Ovary (tissue), 9 donors: ENCODE results near the gene TSHZ3. TPM values are rescaled to one million over a fixed set of nuclear protein-coding genes. Genes with fewer than 3 reads are reported as not detected.

Experiments used
- DNase-seq, 5 donors: peaks; one replicate each; pipeline ENCODE4 v3.0.0-alpha.2; 2019 to 2020
- H3K27ac ChIP-seq, 2 donors: fragments of 200-600 bp; one replicate each; pipeline versions ENCODE4 v1.5.1 to v1.8.0; 2019 to 2022
- H3K27me3 ChIP-seq: fragments of 200-600 bp; one replicate; pipeline ENCODE4 v1.8.0; 2022
- H3K36me3 ChIP-seq: fragments of 200-600 bp; sonication (generic); one replicate; pipeline ENCODE4 v1.5.1; 2019
- H3K4me1 ChIP-seq: one replicate; pipeline ENCODE4 v1.8.1; 2013; ENCODE audit warnings: mild to moderate bottlenecking, moderate library complexity; ENCODE audit not compliant: insufficient read depth
- H3K4me3 ChIP-seq: fragments of 200-600 bp; sonication (generic); one replicate; pipeline ENCODE4 v1.5.1; 2017
- H3K9me3 ChIP-seq, 2 donors: fragments of 200-600 bp in 1 of 2; sonication (generic) in 1 of 2; one replicate each; pipeline versions ENCODE4 v1.5.1 to v1.8.1; 2013 to 2019; ENCODE audit warnings: mild to moderate bottlenecking in 1 of 2, moderate library complexity in 1 of 2
- EP300 ChIP-seq: sonication (generic); formaldehyde crosslinking; IDR thresholded peaks from one replicate; pipeline ENCODE4 v1.6.1; 2017; ENCODE audit warnings: antibody characterized with exemption
- POLR2A ChIP-seq: fragments of 450-650 bp; IDR thresholded peaks from one replicate; pipeline ENCODE4 v1.6.1; 2017; ENCODE audit warnings: antibody characterized with exemption, mild to moderate bottlenecking, moderate library complexity
- WGBS, 3 donors: extraction: QIAGEN DNeasy Blood & Tissue Kit in 1 of 3; methylation state at CpG; one replicate each; pipeline versions ENCODE4 v1.1.5 to v1.1.7; 2013 to 2017; 5-methylcytosine and 5-hydroxymethylcytosine counted together
- intact Hi-C, 4 donors: fragments of 100-400 bp; cut with DNase I; formaldehyde crosslinking; loops; one replicate each; pipeline versions ENCODE4 v1.11.0 to v1.15.1; 2022 to 2023
- polyA plus RNA-seq, 2 donors: library from polyadenylated mRNA; stranded (reverse); fragments of 200-250 nt in 1 of 2; fragments of 350-450 nt in 1 of 2; fragmentation: Illumina TruSeq in 1 of 2; extraction: RNeasy Lipid Tissue Mini Kit (QIAGEN cat#74804) in 1 of 2; gene quantifications; one replicate each; pipeline ENCODE4 v1.2.3, GENCODE V29; 2013 to 2014
- total RNA-seq, 7 donors: library from RNA; depleted of rRNA in 2 of 7; stranded (reverse); fragments of >200 nt in 2 of 7; fragmentation: NEBNext Ultra II Directional in 3 of 7; extraction: Animal tissue kit (Norgen Biotek cat#: 25700) in 3 of 7; gene quantifications; one replicate each; pipeline versions ENCODE4 v1.1.0 to v1.2.4, GENCODE V29; 2016 to 2023
- TF ChIP-seq, protein P1 (sequence below), 3 donors: fragments of 450-650 bp in 2 of 3; fragments of 200-600 bp in 1 of 3; IDR thresholded peaks; one replicate each; pipeline versions ENCODE4 v1.5.1 to v1.8.0; 2016 to 2022; ENCODE audit warnings: antibody characterized with exemption in 3 of 3, mild to moderate bottlenecking in 1 of 3
- donor health status: DM: no; HTN: no; CAD: no; lungs with moderate emphysema.
- donor health status: DM: no; HTN: no; CAD: no.
- donor health status: Bipolar disorder and iron deficiency.
- donor health status: DM: yes; HTN: yes; CAD: no.
- donor health status: DM: no; HTN: no; CAD: no.
- donor health status: DM: yes; HTN: yes; CAD: no.

Gene TSHZ3
- total and polyA plus RNA-seq, 9 donors = 23.3 to 107 (median 50.3) TPM

DNA sequence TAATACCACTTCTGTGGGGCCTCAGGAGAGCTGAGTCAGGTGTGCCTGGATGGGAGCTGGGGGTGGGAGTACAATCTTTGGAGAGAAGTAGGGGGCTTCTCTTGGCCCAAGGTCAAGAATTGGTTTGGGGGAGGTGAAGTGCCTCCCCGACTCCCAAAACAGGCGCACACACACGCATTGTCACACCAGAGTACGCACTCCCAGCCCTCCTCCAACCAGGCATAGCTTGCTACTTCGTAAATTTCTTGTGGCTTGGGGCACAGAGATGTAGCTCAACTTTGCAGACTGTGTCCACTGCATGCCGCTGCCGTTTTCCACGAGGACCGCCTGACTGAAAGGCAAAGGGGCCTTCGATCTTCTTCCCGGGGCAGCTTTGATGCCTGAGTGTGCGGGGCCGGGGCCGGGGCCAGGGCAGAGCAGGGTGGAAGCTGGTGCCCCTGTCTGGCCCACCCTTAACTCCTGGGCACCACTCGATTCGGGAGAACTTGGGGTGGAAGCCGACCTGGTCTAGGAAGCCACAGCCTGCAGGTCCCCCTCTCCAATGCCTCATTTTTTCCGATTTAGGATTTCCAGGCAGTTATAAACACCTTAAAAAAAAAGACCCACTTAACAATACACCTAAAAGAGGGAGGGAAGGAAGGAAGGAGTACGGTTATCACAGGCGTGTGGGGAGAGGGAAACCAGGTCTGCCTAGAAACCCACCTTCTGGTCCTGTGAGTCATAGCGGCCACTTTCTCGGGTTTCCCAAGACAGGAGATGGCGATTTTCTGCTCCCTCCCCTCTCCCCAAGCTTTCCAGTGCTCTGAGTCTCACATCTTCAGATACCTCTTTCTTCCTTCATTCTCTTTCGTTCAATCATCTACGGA, 5.8 kb upstream of the TSHZ3 start:
- WGBS, 3 donors = 67 to 70% (median 67%) methylated on average over 25 of the region's 25 CpGs
- no peaks in the 10 kb centered on the region for H3K36me3 ChIP-seq
- H3K9me3 ChIP-seq = no peaks in the 10 kb centered on the region
- TF ChIP-seq POLR2A (no peak), EP300 (no peak)
- TF ChIP-seq, protein P1, sequence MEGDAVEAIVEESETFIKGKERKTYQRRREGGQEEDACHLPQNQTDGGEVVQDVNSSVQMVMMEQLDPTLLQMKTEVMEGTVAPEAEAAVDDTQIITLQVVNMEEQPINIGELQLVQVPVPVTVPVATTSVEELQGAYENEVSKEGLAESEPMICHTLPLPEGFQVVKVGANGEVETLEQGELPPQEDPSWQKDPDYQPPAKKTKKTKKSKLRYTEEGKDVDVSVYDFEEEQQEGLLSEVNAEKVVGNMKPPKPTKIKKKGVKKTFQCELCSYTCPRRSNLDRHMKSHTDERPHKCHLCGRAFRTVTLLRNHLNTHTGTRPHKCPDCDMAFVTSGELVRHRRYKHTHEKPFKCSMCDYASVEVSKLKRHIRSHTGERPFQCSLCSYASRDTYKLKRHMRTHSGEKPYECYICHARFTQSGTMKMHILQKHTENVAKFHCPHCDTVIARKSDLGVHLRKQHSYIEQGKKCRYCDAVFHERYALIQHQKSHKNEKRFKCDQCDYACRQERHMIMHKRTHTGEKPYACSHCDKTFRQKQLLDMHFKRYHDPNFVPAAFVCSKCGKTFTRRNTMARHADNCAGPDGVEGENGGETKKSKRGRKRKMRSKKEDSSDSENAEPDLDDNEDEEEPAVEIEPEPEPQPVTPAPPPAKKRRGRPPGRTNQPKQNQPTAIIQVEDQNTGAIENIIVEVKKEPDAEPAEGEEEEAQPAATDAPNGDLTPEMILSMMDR (IDR thresholded peaks at IDR 0.05) = no peak
- H3K4me3 ChIP-seq = no peak overlapping the region
- no peaks in the 10 kb centered on the region for H3K27me3 ChIP-seq
- no peak for DNase-seq
- H3K4me1 ChIP-seq = peaks cover 9% of the 10 kb centered on the region
- intact Hi-C loops = loop anchor here in 2 of 4 donors (5.0 to 10.0 kb wide), 2 partner anchors 680 to 682 kb away; no protein-coding TSS in a partner anchor
- H3K27ac ChIP-seq = no peak overlapping the region

DNA sequence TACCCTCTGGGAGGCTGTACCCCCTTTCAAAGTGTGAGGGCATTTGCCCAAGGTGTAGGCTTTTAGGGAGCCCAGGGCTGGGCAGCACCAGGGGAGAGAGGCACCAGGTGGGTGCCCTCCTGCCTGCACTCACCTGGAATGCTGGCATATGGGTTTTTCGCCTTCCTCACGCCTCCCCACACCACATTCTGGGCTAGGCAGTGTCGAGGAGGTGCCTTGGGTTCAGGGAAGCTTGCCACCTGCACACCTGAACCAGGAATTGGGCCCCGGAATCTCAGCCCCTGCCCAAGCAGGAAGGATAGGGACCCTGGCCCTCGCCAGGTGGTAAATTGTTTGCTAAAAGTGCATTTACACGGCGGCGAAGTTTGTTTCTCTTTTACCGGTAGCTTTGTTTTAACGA, 5.1 kb upstream of the TSHZ3 start:
- no peak for TF ChIP-seq POLR2A
- TF ChIP-seq, protein P1 (IDR thresholded peaks at IDR 0.05) = no peak
- TF ChIP-seq EP300 = no peak
- Histone ChIP-seq H3K27me3 (no peaks in the 10 kb centered on the region), H3K36me3 (no peaks in the 10 kb centered on the region), H3K4me3 (no peak overlapping the region), H3K4me1 (peaks cover 9% of the 10 kb centered on the region), H3K9me3 (no peaks in the 10 kb centered on the region), H3K27ac (no peak overlapping the region)
- intact Hi-C loops = loop anchor here in 2 of 4 donors (5.0 to 10.0 kb wide), 2 partner anchors 680 to 683 kb away; no protein-coding TSS in a partner anchor
- 43 to 66% (median 51%) methylated on average over 10 of the region's 10 CpGs for WGBS, 3 donors
- DNase-seq = no peak

DNA sequence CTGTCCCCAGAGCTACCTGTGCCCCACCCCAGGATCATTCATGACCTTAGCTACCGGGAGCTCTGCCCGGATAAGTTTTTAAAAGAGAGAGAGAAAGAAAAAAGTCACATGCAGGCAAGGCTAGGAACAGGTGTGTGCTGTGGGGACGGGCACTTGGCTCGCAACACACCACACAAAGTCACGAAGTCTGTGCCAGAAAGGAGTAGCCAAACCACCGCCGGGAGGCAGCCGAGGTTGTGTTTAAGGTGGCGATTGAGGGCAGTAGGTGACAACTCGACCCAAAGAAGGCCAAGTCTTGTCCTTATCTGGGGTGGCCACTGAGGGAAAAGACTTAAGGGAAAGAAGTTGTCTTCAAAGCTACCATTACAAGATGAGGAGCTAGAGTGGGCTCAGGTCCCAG, 4.6 kb upstream of the TSHZ3 start:
- Histone ChIP-seq H3K36me3 (no peaks in the 10 kb centered on the region), H3K27me3 (no peaks in the 10 kb centered on the region), H3K9me3 (no peaks in the 10 kb centered on the region), H3K4me3 (no peak overlapping the region), H3K4me1 (peaks cover 9% of the 10 kb centered on the region), H3K27ac (no peak overlapping the region)
- 69 to 75% (median 73%) methylated on average over 10 of the region's 10 CpGs for WGBS, 3 donors
- intact Hi-C loops = loop anchor here in 2 of 4 donors (5.0 to 10.0 kb wide), 2 partner anchors 681 to 683 kb away; no protein-coding TSS in a partner anchor
- DNase-seq = peak in 1 of 5 donors; percentile 33
- no peak for TF ChIP-seq POLR2A
- no peak for TF ChIP-seq EP300
- TF ChIP-seq, protein P1 (IDR thresholded peaks at IDR 0.05) = no peak

DNA sequence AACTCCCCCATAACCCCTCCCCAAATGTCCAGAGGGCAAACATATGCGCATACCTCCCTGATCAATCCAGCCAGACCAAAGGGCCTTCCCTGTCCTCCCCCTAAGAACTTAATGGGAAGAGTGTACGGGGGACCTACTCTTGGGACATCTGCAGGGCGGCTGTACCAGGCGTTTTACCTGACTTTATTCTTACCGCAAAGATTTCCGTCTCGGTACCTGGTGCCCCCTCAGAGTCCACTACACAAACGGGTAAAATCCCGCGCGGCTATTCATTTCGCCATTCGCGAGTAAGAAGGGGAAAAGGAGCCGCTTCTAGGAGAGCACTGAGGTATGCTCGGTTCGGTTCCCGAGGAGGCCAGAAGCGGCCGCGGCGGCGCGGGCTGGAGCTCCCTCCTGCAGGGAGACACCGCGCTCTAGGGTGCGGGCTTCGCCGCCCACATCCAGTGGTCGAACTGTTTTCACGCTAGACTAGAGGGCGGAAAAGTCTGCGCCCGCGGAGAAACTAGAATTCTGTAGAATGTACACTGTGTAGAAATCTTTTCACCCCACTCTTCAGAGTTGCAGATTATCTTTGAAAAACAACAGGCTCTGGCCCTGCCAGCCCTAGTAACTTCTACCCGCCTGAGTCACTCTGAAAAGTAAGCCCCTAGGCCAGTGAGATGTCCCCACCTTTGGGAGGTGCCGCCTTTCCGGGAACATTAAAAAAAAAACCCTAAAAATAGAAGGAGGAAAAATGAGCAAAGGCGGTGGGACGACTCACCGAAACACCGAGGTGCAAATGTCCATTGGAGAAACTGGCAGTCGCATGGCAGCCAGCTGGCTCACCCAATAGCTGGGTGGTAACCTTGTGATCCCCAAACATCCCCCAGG, 3.8 kb upstream of the TSHZ3 start:
- H3K4me3 ChIP-seq = no peak overlapping the region

More for the DNA sequence above, 3.8 kb upstream of the TSHZ3 start:
- H3K36me3 ChIP-seq = no peaks in the 10 kb centered on the region
- H3K4me1 ChIP-seq = peaks cover 9% of the 10 kb centered on the region
- no peaks in the 10 kb centered on the region for H3K27me3 ChIP-seq
- TF ChIP-seq, protein P1 (IDR thresholded peaks at IDR 0.05) = no peak
- TF ChIP-seq POLR2A = no peak
- no peaks in the 10 kb centered on the region for H3K9me3 ChIP-seq
- DNase-seq = peak; percentile 35 to 64 (median 52)
- 59 to 63% (median 61%) methylated on average over 43 of the region's 43 CpGs for WGBS, 3 donors
- intact Hi-C loops = loop anchor here in 2 of 4 donors (5.0 to 10.0 kb wide), 2 partner anchors 682 to 684 kb away; no protein-coding TSS in a partner anchor
- H3K27ac ChIP-seq = peak overlapping the region in 1 of 2 donors; percentile 95
